Activated CD4-positive, alpha-beta T cell treated with anti-CD3 and anti-CD28 coated beads, Interleukin-2, amount 50 U/mL, for 16 hours (primary cell): Measurements from ENCODE around the gene WDR55.
"Not testable (repeated sequence)": the region's sequence is repeated elsewhere in the genome, so short reads cannot be mapped to it uniquely, and the experiment has no call there.

Experiments
- DNase-seq: peaks from one replicate; pipeline ENCODE4 v3.0.0-alpha.2; 2020

The WDR55 gene

GRCh38 chr5:140664359-140665119, at the start of gene WDR55:
TSS of gene WDR55 (plus strand) at chr5:140664904. CDS start at chr5:140664913, 9 bp downstream.
- peak; percentile 96 for DNase-seq

- no peak for DNase-seq
Observed at GRCh38 chr5:140622301-140622700, 42.4 kb upstream of the WDR55 start.

- DNase-seq, result not testable (repeated sequence)
Observed at GRCh38 chr5:140623061-140623460, 41.6 kb upstream of the WDR55 start.

GRCh38 chr5:140624886-140625285, 39.8 kb upstream of the WDR55 start:
- DNase-seq, result not testable (repeated sequence)

GRCh38 chr5:140627972-140628371, 36.7 kb upstream of the WDR55 start:
- DNase-seq, result no peak

GRCh38 chr5:140628711-140629110, 36.0 kb upstream of the WDR55 start:
- no peak for DNase-seq

GRCh38 chr5:140630292-140631035, 34.2 kb upstream of the WDR55 start:
- DNase-seq, result no peak

- DNase-seq, result no peak
Observed at GRCh38 chr5:140631036-140631417, 33.7 kb upstream of the WDR55 start.

GRCh38 chr5:140631831-140632365, 32.8 kb upstream of the WDR55 start:
- no peak for DNase-seq

- DNase-seq, result peak; percentile 48
Observed at GRCh38 chr5:140632366-140633020, 32.2 kb upstream of the WDR55 start.

GRCh38 chr5:140633021-140633471, 31.7 kb upstream of the WDR55 start, which contains the start of gene CD14:
TSS of gene CD14 (minus strand) at chr5:140633175. CDS start at chr5:140633071, 104 bp downstream.
- DNase-seq, result no peak

GRCh38 chr5:140633501-140633900, 31.2 kb upstream of the WDR55 start:
- no peak for DNase-seq

- no peak for DNase-seq
Observed at GRCh38 chr5:140634103-140634502, 30.6 kb upstream of the WDR55 start.

GRCh38 chr5:140635291-140636257, 29.1 kb upstream of the WDR55 start:
- no peak for DNase-seq

- DNase-seq, result no peak
Observed at GRCh38 chr5:140637371-140638100, 27.2 kb upstream of the WDR55 start.

- DNase-seq, result not testable (repeated sequence)
Observed at GRCh38 chr5:140638898-140639147, 25.9 kb upstream of the WDR55 start.

- DNase-seq, result peak; percentile 98
Observed at GRCh38 chr5:140639148-140639981, 25.3 kb upstream of the WDR55 start, which contains the start of gene TMCO6. TSS of gene TMCO6 (plus strand) at chr5:140639451. CDS start at chr5:140639528, 77 bp downstream.

GRCh38 chr5:140641716-140642115, 23.0 kb upstream of the WDR55 start:
- DNase-seq, result no peak

GRCh38 chr5:140642718-140643117, 22.0 kb upstream of the WDR55 start:
- DNase-seq, result no peak

GRCh38 chr5:140647042-140647419, 17.7 kb upstream of the WDR55 start:
- no peak for DNase-seq

GRCh38 chr5:140658870-140659269, 5.8 kb upstream of the WDR55 start:
- DNase-seq, result no peak
